A549 (cell line): ENCODE measurements around the gene IFT88. TPM values are rescaled to one million over a fixed set of nuclear protein-coding genes. Genes with fewer than 3 reads are reported as not detected.

Experiments used
- ATAC-seq, 2 experiments: fragments of 200-7000 bp in 1 of 2; fragments of >200 bp in 1 of 2; cut with Nextera tagmentation in 1 of 2; cut with Tn5 transposase in 1 of 2; 3 replicates each; pipeline versions ENCODE4 v1.8.0 to v1.9.1; 2018 to 2020; ENCODE audit warnings: mild to moderate bottlenecking in 1 of 2, moderate library complexity in 1 of 2
- CTCF ChIA-PET: fragments of 300-600 bp; sonication (Branson Sonifier 250); formaldehyde crosslinking; extraction: SDS; loops from one replicate; lab custom pipeline; 2021; ENCODE audit warnings: antibody characterized with exemption, inconsistent platforms; lab: Yijun Ruan, JAX
- POLR2A ChIA-PET: fragments of 350-600 bp; formaldehyde crosslinking; extraction: SDS; loops from one replicate; lab custom pipeline; 2021; ENCODE audit warnings: antibody characterized with exemption, inconsistent platforms; lab: Yijun Ruan, JAX
- DNase-seq, 2 experiments: peaks; one replicate each; pipeline versions ENCODE4 v3.0.0 to v3.0.0-alpha.2; 2011 to 2016; ENCODE audit warnings: low read depth in 1 of 2, low spot score in 1 of 2
- FAIRE-seq: peaks from 2 replicates; lab custom pipeline; 2011; peaks lifted over from hg19 to GRCh38; lab: Jason Lieb, UNC
- H3K27ac ChIP-seq, 2 experiments: fragments of >200 bp; sonication (Bioruptor Twin); formaldehyde crosslinking; 3 replicates each; pipeline ENCODE4 v1.5.1; 2016 to 2017
- H3K4me1 ChIP-seq: fragments of >200 bp; sonication (Bioruptor Twin); formaldehyde crosslinking; 3 replicates; pipeline ENCODE4 v1.6.1; 2016
- H3K4me2 ChIP-seq: fragments of >200 bp; sonication (Bioruptor Twin); formaldehyde crosslinking; 3 replicates; pipeline ENCODE4 v1.6.1; 2016
- H3K4me3 ChIP-seq: fragments of >200 bp; sonication (Bioruptor Twin); formaldehyde crosslinking; 3 replicates; pipeline ENCODE4 v1.5.1; 2016
- H3K9me3 ChIP-seq: fragments of >200 bp; sonication (Bioruptor Twin); formaldehyde crosslinking; 3 replicates; pipeline ENCODE4 v1.6.1; 2016
- BHLHE40 ChIP-seq: IDR thresholded peaks from 2 replicates; pipeline ENCODE4 v1.6.1; 2012; ENCODE audit warnings: low read depth, low read length, inconsistent platforms
- CBX2 ChIP-seq: fragments of 200-600 bp; sonication (generic); IDR thresholded peaks from 2 replicates; pipeline ENCODE4 v1.6.1; 2016; ENCODE audit warnings: low read depth, mild to moderate bottlenecking, borderline replicate concordance
- CBX8 ChIP-seq: fragments of 200-600 bp; sonication (generic); IDR thresholded peaks from 2 replicates; pipeline ENCODE4 v1.6.1; 2016
- CEBPB ChIP-seq, 2 experiments: fragments of >200 bp in 1 of 2; sonication (Bioruptor Twin) in 1 of 2; formaldehyde crosslinking in 1 of 2; IDR thresholded peaks; 2 replicates each; pipeline ENCODE4 v1.6.1; 2012 to 2016
- CHD4 ChIP-seq: fragments of 200-600 bp; sonication (generic); IDR thresholded peaks from 2 replicates; pipeline ENCODE4 v1.6.1; 2016; ENCODE audit warnings: antibody characterized with exemption, mild to moderate bottlenecking, borderline replicate concordance
- EHF ChIP-seq: fragments of 250-450 bp; sonication (Bioruptor Pico); IDR thresholded peaks from 2 replicates; pipeline ENCODE4 v1.5.0; 2020; ENCODE audit warnings: mild to moderate bottlenecking
- EP300 ChIP-seq, 2 experiments: fragments of >200 bp; sonication (Bioruptor Twin); formaldehyde crosslinking; IDR thresholded peaks; 2 replicates in 1 of 2; 3 replicates in 1 of 2; pipeline ENCODE4 v1.6.1; 2016 to 2017
- FOSB ChIP-seq: fragments of 250-450 bp; sonication (Bioruptor Pico); IDR thresholded peaks from 2 replicates; pipeline ENCODE4 v1.5.0; 2020; ENCODE audit warnings: mild to moderate bottlenecking, moderate library complexity
- FOSL2 ChIP-seq, 2 experiments: fragments of 450-650 bp in 1 of 2; fragments of >200 bp in 1 of 2; sonication (Bioruptor Twin) in 1 of 2; formaldehyde crosslinking; IDR thresholded peaks; 2 replicates each; pipeline versions ENCODE4 v1.5.0 to v1.6.1; 2016 to 2020; ENCODE audit warnings: mild to moderate bottlenecking in 1 of 2, moderate library complexity in 1 of 2
- FOXS1 ChIP-seq: fragments of 250-450 bp; sonication (Bioruptor Pico); IDR thresholded peaks from 2 replicates; pipeline ENCODE4 v1.5.0; 2020; ENCODE audit warnings: mild to moderate bottlenecking, moderate library complexity
- HEYL ChIP-seq: fragments of 250-450 bp; sonication (Bioruptor Pico); IDR thresholded peaks from 2 replicates; pipeline ENCODE4 v1.8.0; 2021; ENCODE audit warnings: mild to moderate bottlenecking, moderate library complexity
- HOXA7 ChIP-seq: fragments of 250-450 bp; sonication (Bioruptor Pico); IDR thresholded peaks from 2 replicates; pipeline ENCODE4 v1.5.0; 2020; ENCODE audit warnings: mild to moderate bottlenecking, moderate library complexity
- HOXB5 ChIP-seq: fragments of 250-450 bp; sonication (Bioruptor Pico); IDR thresholded peaks from 2 replicates; pipeline ENCODE4 v1.5.0; 2020; ENCODE audit warnings: mild to moderate bottlenecking, moderate library complexity
- JUN ChIP-seq, 2 experiments: fragments of >200 bp; sonication (Bioruptor Twin); formaldehyde crosslinking; IDR thresholded peaks; 2 replicates in 1 of 2; 3 replicates in 1 of 2; pipeline ENCODE4 v1.6.1; 2016 to 2017
- JUNB ChIP-seq: fragments of >200 bp; sonication (Bioruptor Twin); formaldehyde crosslinking; IDR thresholded peaks from 2 replicates; pipeline ENCODE4 v1.6.1; 2016
- MAZ ChIP-seq: fragments of 150-350 bp; IDR thresholded peaks from 2 replicates; pipeline ENCODE4 v1.6.1; 2014; ENCODE audit warnings: antibody characterized with exemption, low read depth, low read length, borderline replicate concordance
- MYC ChIP-seq: IDR thresholded peaks from 2 replicates; pipeline ENCODE4 v1.6.1; 2012; ENCODE audit warnings: mild to moderate bottlenecking, inconsistent platforms, low read length, improper control_type of control experiment, borderline replicate concordance
- PHF8 ChIP-seq: fragments of 200-600 bp; sonication (generic); IDR thresholded peaks from 2 replicates; pipeline ENCODE4 v1.6.1; 2016; ENCODE audit warnings: low read depth, mild to moderate bottlenecking, antibody characterized with exemption, moderate library complexity, borderline replicate concordance
- POLR2AphosphoS2 ChIP-seq: conservative IDR thresholded peaks from 2 replicates; pipeline ENCODE4 v1.6.1; 2012; ENCODE audit warnings: low read length, improper control_type of control experiment, inconsistent platforms
- RAD21 ChIP-seq, 2 experiments: fragments of >200 bp in 1 of 2; sonication (Bioruptor Twin) in 1 of 2; formaldehyde crosslinking in 1 of 2; IDR thresholded peaks in 1 of 2; conservative IDR thresholded peaks in 1 of 2; 2 replicates in 1 of 2; 3 replicates in 1 of 2; pipeline ENCODE4 v1.6.1; 2012 to 2018; ENCODE audit warnings: inconsistent platforms in 1 of 2
- RARB ChIP-seq: fragments of 250-450 bp; sonication (Bioruptor Pico); IDR thresholded peaks from 2 replicates; pipeline ENCODE4 v1.8.0; 2021; ENCODE audit warnings: mild to moderate bottlenecking, moderate library complexity
- RCOR1 ChIP-seq: fragments of 150-350 bp; IDR thresholded peaks from 2 replicates; pipeline ENCODE4 v1.6.1; 2014; ENCODE audit warnings: antibody characterized with exemption, low read length, low read depth
- ZFP36 ChIP-seq: fragments of 450-650 bp; IDR thresholded peaks from 2 replicates; pipeline ENCODE4 v1.6.1; 2014; ENCODE audit warnings: borderline replicate concordance; ENCODE audit not compliant: partially characterized antibody
- ZNF302 ChIP-seq: fragments of 250-450 bp; sonication (Bioruptor Pico); IDR thresholded peaks from 2 replicates; pipeline ENCODE4 v1.9.0; 2021; ENCODE audit warnings: inconsistent platforms, mild to moderate bottlenecking, moderate library complexity
- ZSCAN20 ChIP-seq: fragments of 250-450 bp; sonication (Bioruptor Pico); IDR thresholded peaks from 2 replicates; pipeline ENCODE4 v1.8.0; 2022; ENCODE audit warnings: mild to moderate bottlenecking, moderate library complexity
- WGBS: methylation state at CpG from one replicate; pipeline ENCODE4 v1.1.6; 2017; ENCODE audit errors: missing lambda C conversion rate; 5-methylcytosine and 5-hydroxymethylcytosine counted together
- polyA plus RNA-seq, 4 experiments: library from polyadenylated mRNA; depleted of rRNA in 3 of 4; stranded (reverse); fragments of >200 nt; fragmentation: RNase III in 1 of 4; extraction: RNeasy Plus Mini Kit Qiagen cat#74134 plus additional on column Dnase treatment in 1 of 4; gene quantifications; 2 replicates in 3 of 4; 3 replicates in 1 of 4; pipeline ENCODE4 v1.2.3, GENCODE V29; 2011 to 2017
- TF ChIP-seq, protein P1 (sequence below): fragments of >200 bp; sonication (Bioruptor Twin); formaldehyde crosslinking; IDR thresholded peaks from 3 replicates; pipeline ENCODE4 v1.6.1; 2016
- TF ChIP-seq, protein P2 (sequence below): IDR thresholded peaks from 2 replicates; pipeline ENCODE4 v1.6.1; 2012; ENCODE audit warnings: low read depth, borderline replicate concordance
- TF ChIP-seq, protein P3 (sequence below): fragments of 250-450 bp; sonication (Bioruptor Pico); IDR thresholded peaks from 2 replicates; pipeline ENCODE4 v1.5.0; 2021; ENCODE audit warnings: mild to moderate bottlenecking, moderate library complexity, borderline replicate concordance
- TF ChIP-seq, protein P4 (sequence below): IDR thresholded peaks from 2 replicates; pipeline ENCODE4 v1.6.1; 2012
- TF ChIP-seq, protein P5 (sequence below): fragments of 200-600 bp; sonication (generic); IDR thresholded peaks from 2 replicates; pipeline ENCODE4 v1.6.1; 2016; ENCODE audit warnings: antibody characterized with exemption, mild to moderate bottlenecking, moderate library complexity

Gene IFT88
- polyA plus RNA-seq, 2 of the 4 experiments (the other 2 are of a cell fraction), result 13.2 to 19.1 TPM

DNA sequence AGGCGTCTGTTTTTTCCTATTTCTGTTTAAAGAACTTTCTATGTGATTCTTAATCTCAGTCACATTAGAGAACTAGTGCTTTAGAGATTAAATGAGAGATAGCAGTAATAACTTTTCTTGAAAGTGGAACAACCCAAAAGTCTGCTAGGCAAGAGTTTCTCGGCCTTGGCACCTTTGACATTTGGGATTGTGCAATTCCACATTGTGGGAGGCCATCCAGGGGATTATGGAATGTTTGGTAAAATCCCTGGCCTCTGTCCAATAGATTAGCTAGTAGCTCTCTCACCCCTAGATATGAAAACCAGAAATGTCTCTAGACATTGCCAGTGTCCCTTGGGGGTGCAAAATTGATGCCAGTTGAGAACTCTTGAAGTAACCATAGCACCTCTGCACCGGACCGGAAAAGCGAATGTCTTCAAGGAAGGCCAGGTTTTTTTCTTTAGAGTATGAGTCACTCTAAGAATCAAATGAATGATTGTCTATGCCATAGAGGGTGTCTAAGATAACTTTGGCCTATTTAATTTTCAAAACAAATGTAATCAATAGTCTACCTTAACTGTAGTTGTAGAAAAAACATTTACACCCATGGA lies 91.6 kb downstream of the IFT88 start:
- whole genome bisulfite sequencing, result 88% methylated on average over 5 of the region's 5 CpGs
- Histone ChIP-seq H3K4me3 (no peak overlapping the region), H3K9me3 (no peaks in the 10 kb centered on the region), H3K4me2 (no peak overlapping the region), H3K27ac (no peak overlapping the region), H3K4me1 (no peaks in the 10 kb centered on the region)
- TF ChIP-seq FOXS1 (no peak), HOXB5 (CRISPR knock-in tag) (no peak), JUN (IDR thresholded peaks at IDR 0.05) (no peak), PHF8 (no peak), HEYL (CRISPR knock-in tag) (no peak), ZFP36 (no peak), FOSL2 (IDR thresholded peaks at IDR 0.05) (no peak), FOSL2 (CRISPR knock-in tag; IDR thresholded peaks at IDR 0.05) (no peak), JUNB (no peak), RARB (CRISPR knock-in tag) (no peak), FOSB (CRISPR knock-in tag) (no peak), CBX2 (no peak), POLR2AphosphoS2 (no peak), EHF (CRISPR knock-in tag) (no peak)
- TF ChIP-seq, protein P1, sequence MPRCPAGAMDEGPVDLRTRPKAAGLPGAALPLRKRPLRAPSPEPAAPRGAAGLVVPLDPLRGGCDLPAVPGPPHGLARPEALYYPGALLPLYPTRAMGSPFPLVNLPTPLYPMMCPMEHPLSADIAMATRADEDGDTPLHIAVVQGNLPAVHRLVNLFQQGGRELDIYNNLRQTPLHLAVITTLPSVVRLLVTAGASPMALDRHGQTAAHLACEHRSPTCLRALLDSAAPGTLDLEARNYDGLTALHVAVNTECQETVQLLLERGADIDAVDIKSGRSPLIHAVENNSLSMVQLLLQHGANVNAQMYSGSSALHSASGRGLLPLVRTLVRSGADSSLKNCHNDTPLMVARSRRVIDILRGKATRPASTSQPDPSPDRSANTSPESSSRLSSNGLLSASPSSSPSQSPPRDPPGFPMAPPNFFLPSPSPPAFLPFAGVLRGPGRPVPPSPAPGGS, result no peak
- TF ChIP-seq, protein P2, sequence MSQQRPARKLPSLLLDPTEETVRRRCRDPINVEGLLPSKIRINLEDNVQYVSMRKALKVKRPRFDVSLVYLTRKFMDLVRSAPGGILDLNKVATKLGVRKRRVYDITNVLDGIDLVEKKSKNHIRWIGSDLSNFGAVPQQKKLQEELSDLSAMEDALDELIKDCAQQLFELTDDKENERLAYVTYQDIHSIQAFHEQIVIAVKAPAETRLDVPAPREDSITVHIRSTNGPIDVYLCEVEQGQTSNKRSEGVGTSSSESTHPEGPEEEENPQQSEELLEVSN, result no peak
- TF ChIP-seq, protein P3, sequence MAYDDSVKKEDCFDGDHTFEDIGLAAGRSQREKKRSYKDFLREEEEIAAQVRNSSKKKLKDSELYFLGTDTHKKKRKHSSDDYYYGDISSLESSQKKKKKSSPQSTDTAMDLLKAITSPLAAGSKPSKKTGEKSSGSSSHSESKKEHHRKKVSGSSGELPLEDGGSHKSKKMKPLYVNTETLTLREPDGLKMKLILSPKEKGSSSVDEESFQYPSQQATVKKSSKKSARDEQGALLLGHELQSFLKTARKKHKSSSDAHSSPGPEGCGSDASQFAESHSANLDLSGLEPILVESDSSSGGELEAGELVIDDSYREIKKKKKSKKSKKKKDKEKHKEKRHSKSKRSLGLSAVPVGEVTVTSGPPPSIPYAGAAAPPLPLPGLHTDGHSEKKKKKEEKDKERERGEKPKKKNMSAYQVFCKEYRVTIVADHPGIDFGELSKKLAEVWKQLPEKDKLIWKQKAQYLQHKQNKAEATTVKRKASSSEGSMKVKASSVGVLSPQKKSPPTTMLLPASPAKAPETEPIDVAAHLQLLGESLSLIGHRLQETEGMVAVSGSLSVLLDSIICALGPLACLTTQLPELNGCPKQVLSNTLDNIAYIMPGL (CRISPR knock-in tag), result no peak
- TF ChIP-seq, protein P4, sequence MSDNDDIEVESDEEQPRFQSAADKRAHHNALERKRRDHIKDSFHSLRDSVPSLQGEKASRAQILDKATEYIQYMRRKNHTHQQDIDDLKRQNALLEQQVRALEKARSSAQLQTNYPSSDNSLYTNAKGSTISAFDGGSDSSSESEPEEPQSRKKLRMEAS, result no peak
- FAIRE-seq (no peak), DNase-seq (no peak), ATAC-seq (no peak)
- CTCF ChIA-PET, result no interaction called here
- POLR2A ChIA-PET, result no interaction called here

DNA sequence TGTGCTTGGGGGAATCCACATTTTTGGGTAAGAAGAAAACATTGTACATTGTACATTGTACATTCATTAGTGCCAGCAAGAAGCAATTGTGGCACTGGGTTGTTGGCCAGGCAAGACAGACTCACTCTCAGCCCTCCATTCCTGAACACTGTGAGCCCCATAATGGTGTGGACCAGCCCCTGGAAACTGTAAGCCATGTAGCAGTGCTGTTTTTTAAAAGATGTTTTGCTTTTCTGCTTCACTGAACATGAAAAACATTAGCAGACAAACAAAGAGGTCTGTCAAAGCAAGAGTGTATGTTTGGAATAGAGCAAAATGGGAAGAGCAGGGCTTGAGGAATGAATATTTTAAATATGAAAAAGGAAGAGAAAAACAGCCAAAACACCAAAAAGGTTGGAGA lies 97.4 kb downstream of the IFT88 start:
- no peak for DNase-seq
- CTCF ChIA-PET, result no interaction called here
- H3K4me2 ChIP-seq, result no peak overlapping the region
- ATAC-seq, result no peak
- TF ChIP-seq CBX8 (no peak), HOXA7 (CRISPR knock-in tag) (no peak), JUNB (no peak), ZNF302 (CRISPR knock-in tag) (no peak), MYC (no peak), BHLHE40 (no peak), CHD4 (no peak), HEYL (CRISPR knock-in tag) (no peak), MAZ (no peak), RCOR1 (no peak), RAD21 (conservative IDR thresholded peaks at IDR 0.05 in 1 of 2, IDR thresholded peaks at IDR 0.05 in 1 of 2) (no peak), JUN (IDR thresholded peaks at IDR 0.05) (no peak), PHF8 (no peak), CEBPB (IDR thresholded peaks at IDR 0.05) (no peak), EP300 (IDR thresholded peaks at IDR 0.05) (no peak), ZSCAN20 (CRISPR knock-in tag) (no peak)
- TF ChIP-seq, protein P5, sequence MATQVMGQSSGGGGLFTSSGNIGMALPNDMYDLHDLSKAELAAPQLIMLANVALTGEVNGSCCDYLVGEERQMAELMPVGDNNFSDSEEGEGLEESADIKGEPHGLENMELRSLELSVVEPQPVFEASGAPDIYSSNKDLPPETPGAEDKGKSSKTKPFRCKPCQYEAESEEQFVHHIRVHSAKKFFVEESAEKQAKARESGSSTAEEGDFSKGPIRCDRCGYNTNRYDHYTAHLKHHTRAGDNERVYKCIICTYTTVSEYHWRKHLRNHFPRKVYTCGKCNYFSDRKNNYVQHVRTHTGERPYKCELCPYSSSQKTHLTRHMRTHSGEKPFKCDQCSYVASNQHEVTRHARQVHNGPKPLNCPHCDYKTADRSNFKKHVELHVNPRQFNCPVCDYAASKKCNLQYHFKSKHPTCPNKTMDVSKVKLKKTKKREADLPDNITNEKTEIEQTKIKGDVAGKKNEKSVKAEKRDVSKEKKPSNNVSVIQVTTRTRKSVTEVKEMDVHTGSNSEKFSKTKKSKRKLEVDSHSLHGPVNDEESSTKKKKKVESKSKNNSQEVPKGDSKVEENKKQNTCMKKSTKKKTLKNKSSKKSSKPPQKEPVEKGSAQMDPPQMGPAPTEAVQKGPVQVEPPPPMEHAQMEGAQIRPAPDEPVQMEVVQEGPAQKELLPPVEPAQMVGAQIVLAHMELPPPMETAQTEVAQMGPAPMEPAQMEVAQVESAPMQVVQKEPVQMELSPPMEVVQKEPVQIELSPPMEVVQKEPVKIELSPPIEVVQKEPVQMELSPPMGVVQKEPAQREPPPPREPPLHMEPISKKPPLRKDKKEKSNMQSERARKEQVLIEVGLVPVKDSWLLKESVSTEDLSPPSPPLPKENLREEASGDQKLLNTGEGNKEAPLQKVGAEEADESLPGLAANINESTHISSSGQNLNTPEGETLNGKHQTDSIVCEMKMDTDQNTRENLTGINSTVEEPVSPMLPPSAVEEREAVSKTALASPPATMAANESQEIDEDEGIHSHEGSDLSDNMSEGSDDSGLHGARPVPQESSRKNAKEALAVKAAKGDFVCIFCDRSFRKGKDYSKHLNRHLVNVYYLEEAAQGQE, result no peak
- TF ChIP-seq, protein P2, result no peak
- no peak for FAIRE-seq
- H3K4me1 ChIP-seq, result no peaks in the 10 kb centered on the region
- no peak overlapping the region for H3K27ac ChIP-seq
- POLR2A ChIA-PET, result no interaction called here
- no peak overlapping the region for H3K4me3 ChIP-seq
- no peaks in the 10 kb centered on the region for H3K9me3 ChIP-seq
